Ishikawa (cell line): Measurements from ENCODE around the gene TMEM54.

Experiments
- CEBPB ChIP-seq: IDR thresholded peaks from 2 replicates; pipeline ENCODE4 v1.6.1; 2012
- CREB1 ChIP-seq: IDR thresholded peaks from 2 replicates; pipeline ENCODE4 v1.6.1; 2012; ENCODE audit warnings: low read depth
- EGR1 ChIP-seq: IDR thresholded peaks from 2 replicates; pipeline ENCODE4 v1.6.1; 2012
- EP300 ChIP-seq: IDR thresholded peaks from 2 replicates; pipeline ENCODE4 v1.6.1; 2012; ENCODE audit warnings: borderline replicate concordance
- FOXM1 ChIP-seq: IDR thresholded peaks from 2 replicates; pipeline ENCODE4 v1.6.1; 2012; ENCODE audit warnings: low read depth, borderline replicate concordance
- MAX ChIP-seq: IDR thresholded peaks from 2 replicates; pipeline ENCODE4 v1.6.1; 2012
- NFIC ChIP-seq: IDR thresholded peaks from 2 replicates; pipeline ENCODE4 v1.6.1; 2012
- RAD21 ChIP-seq: IDR thresholded peaks from 2 replicates; pipeline ENCODE4 v1.6.1; 2012; ENCODE audit warnings: low read depth
- TAF1 ChIP-seq: IDR thresholded peaks from 2 replicates; pipeline ENCODE4 v1.6.1; 2012; ENCODE audit warnings: low read depth, mild to moderate bottlenecking
- TCF12 ChIP-seq: IDR thresholded peaks from 2 replicates; pipeline ENCODE4 v1.6.1; 2012; ENCODE audit warnings: low read depth
- TEAD4 ChIP-seq: IDR thresholded peaks from 2 replicates; pipeline ENCODE4 v1.6.1; 2012
- YY1 ChIP-seq: IDR thresholded peaks from 2 replicates; pipeline ENCODE4 v1.6.1; 2012; ENCODE audit warnings: low read depth
- ZBTB7A ChIP-seq: IDR thresholded peaks from 2 replicates; pipeline ENCODE4 v1.6.1; 2012; ENCODE audit warnings: low read depth
- TF ChIP-seq, protein P1 (sequence below): IDR thresholded peaks from 2 replicates; pipeline ENCODE4 v1.6.1; 2012; ENCODE audit warnings: low read depth, mild to moderate bottlenecking
- TF ChIP-seq, protein P2 (sequence below): IDR thresholded peaks from 2 replicates; pipeline ENCODE4 v1.6.1; 2012

Gene TMEM54

DNA sequence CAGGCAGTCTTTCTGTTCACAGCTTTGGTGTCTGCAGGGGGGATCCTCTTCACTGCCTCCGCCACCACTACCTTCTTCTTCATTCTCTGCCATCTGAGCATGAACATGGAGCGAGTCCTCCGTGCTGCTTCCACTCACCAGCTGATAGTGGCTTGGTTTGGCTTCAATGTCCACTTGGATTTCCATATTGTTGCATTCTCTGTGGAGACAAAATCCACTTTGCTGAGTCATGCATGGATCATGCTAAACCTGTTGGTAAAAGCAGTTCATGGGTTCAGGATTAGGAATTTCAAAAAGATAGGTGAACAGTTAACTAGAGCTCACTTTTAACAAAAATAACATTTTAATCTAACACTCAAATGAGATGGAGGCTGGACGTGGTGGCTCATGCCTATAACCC is 35.9 kb upstream of the TMEM54 start:
- no peak for TF ChIP-seq YY1
- TF ChIP-seq, protein P1, sequence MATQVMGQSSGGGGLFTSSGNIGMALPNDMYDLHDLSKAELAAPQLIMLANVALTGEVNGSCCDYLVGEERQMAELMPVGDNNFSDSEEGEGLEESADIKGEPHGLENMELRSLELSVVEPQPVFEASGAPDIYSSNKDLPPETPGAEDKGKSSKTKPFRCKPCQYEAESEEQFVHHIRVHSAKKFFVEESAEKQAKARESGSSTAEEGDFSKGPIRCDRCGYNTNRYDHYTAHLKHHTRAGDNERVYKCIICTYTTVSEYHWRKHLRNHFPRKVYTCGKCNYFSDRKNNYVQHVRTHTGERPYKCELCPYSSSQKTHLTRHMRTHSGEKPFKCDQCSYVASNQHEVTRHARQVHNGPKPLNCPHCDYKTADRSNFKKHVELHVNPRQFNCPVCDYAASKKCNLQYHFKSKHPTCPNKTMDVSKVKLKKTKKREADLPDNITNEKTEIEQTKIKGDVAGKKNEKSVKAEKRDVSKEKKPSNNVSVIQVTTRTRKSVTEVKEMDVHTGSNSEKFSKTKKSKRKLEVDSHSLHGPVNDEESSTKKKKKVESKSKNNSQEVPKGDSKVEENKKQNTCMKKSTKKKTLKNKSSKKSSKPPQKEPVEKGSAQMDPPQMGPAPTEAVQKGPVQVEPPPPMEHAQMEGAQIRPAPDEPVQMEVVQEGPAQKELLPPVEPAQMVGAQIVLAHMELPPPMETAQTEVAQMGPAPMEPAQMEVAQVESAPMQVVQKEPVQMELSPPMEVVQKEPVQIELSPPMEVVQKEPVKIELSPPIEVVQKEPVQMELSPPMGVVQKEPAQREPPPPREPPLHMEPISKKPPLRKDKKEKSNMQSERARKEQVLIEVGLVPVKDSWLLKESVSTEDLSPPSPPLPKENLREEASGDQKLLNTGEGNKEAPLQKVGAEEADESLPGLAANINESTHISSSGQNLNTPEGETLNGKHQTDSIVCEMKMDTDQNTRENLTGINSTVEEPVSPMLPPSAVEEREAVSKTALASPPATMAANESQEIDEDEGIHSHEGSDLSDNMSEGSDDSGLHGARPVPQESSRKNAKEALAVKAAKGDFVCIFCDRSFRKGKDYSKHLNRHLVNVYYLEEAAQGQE = no peak
- TF ChIP-seq, protein P2, sequence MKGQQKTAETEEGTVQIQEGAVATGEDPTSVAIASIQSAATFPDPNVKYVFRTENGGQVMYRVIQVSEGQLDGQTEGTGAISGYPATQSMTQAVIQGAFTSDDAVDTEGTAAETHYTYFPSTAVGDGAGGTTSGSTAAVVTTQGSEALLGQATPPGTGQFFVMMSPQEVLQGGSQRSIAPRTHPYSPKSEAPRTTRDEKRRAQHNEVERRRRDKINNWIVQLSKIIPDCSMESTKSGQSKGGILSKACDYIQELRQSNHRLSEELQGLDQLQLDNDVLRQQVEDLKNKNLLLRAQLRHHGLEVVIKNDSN = no peak

DNA sequence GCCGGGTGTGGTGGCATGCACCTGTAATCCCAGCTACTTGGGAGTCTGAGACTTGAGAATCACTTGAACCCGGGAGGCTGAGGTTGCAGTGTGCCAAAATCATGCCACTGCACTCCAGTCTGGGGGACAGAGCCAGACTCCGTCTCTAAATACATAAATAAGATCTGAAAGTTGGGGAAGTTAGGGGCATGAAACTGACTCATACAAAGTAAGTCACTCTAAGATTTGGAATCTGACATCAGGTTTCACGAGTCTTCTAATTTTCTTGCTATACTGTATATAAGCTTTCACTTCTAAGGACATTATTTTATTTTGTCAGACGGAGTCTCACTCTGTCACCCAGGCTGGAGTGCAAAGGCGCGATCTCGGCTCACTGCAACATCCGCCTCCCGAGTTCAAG is 33.3 kb upstream of the TMEM54 start:
- TF ChIP-seq CREB1 (no peak), EGR1 (no peak), RAD21 (no peak), CEBPB (no peak), TCF12 (no peak), MAX (no peak), ZBTB7A (no peak), TAF1 (no peak), EP300 (no peak), TEAD4 (no peak), NFIC (no peak), YY1 (no peak), FOXM1 (no peak)
- TF ChIP-seq, protein P2 = no peak
- TF ChIP-seq, protein P1 = no peak

GRCh38 chr1:32933742-32934322 is 32.6 kb upstream of the TMEM54 start:
- no peak for TF ChIP-seq NFIC
- TF ChIP-seq CREB1 = no peak
- no peak for TF ChIP-seq YY1
- TF ChIP-seq CEBPB = no peak
- TF ChIP-seq, protein P2 = no peak

GRCh38 chr1:32931760-32932159 is 30.6 kb upstream of the TMEM54 start:
- TF ChIP-seq FOXM1 (no peak), RAD21 (no peak), YY1 (no peak), EP300 (no peak), TEAD4 (no peak), EGR1 (no peak), NFIC (no peak), TAF1 (no peak), TCF12 (no peak)
- TF ChIP-seq, protein P1 = no peak
- TF ChIP-seq, protein P2 = no peak
